Fibroblast of peridontal ligament (primary cell): ENCODE measurements around the gene SPRYD4.
"Not testable (repeated sequence)": the region's sequence is repeated elsewhere in the genome, so short reads cannot be mapped to it uniquely, and the experiment has no call there.

ENCODE experiments used
- DNase-seq: peaks from one replicate; pipeline ENCODE4 v3.0.0-alpha.2; 2010; ENCODE audit errors: extremely low read depth

SPRYD4 gene

GRCh38 chr12:56476972-56477432 is 8.6 kb downstream of the SPRYD4 start:
- DNase-seq: no peak

GRCh38 chr12:56477521-56478225 is 9.3 kb downstream of the SPRYD4 start:
- DNase-seq: no peak

DNA sequence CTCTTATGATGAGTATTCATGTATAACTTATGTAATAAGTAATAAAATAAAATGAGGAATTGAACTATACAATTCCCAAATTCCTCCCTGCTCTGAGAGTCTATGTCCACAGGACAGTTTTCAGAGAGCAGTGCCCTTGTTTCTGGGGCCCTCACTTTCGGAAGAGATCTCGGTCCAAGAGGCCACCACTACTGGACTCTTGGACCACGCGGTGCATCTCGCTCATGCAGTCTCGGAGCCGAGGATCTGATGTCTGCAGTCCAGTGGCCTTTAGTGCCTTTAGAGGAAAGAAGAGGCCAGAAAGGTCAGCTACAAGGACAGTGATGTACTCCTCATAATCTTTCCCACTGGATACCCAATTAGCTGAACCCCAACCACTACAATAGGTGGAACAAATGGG is 11.2 kb downstream of the SPRYD4 start:
- no peak for DNase-seq

GRCh38 chr12:56484566-56484965 is 16.2 kb downstream of the SPRYD4 start:
- DNase-seq: no peak

DNA sequence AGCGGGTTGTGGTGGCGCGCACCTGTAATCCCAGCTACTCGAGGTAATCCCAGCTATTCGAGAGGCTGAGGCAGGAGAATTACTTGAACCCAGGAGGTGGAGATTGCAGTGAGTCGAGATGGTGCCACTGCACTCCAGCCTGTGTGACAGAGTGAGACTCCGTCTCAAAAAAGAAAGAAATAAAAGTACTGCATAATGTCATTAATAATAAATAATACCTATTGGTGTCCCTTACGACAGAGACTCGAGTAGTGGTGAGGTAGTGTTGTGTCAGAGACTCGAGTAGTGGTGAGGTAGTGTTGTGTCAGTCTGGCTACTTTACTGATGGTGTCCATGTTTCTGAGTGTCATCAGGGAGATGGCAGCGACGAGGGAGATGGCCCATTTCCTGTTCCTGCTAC is 18.3 kb downstream of the SPRYD4 start:
- DNase-seq: no peak

- no peak for DNase-seq
Measured at GRCh38 chr12:56487448-56488040, 19.2 kb downstream of the SPRYD4 start.

DNA sequence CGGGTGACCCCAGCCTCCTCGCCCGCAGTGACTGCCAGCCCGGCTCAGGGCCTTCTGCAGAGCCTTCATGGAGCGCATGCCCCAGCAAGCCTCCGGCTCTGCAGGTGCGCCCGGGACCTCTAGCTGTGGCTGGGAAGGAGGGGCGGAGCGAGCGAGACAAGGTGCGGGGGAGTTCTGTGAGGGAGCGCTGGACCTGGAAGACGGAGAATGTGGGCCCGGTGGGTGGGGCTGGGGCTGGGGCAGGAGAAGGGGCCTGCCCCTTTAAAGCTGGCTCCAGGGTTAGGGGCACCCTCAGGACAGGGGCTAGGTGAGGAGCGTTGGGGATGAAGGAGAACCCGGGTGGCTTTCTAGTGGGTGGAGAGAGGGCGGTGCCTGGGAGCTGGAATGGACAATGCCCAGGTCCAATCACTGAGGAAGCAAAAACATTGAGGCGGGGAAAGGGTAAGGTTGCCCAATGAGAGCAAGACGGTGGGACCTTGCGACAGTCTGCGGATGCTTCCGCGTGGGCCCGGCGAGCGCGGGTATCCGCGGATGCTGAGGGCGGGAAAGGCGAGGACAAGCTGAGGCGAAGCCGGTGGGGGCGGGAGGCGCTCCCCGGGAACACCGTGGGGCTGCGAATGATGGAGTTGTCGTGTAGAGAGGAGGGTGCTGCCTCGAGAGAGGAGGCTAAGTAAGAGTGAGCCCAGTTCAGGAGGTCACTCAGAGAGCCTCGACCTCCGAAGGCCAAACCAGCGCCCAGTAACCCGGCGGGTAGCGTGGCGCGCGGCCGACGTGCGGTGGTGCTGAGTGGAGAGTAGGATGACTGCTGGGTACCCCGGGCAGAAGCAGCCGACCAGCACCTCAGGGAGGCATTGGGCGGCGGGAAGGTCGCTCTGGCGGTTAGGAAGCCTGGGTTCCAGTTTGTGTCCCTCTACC is 19.9 kb downstream of the SPRYD4 start, which contains the start of gene GLS2:
TSS of gene GLS2 (minus strand) at position 121 of the 915 bp plus-strand sequence. CDS start at position 78, 43 bp downstream.
- DNase-seq: peak; percentile 71

- DNase-seq: no peak
Measured at GRCh38 chr12:56490360-56490759, 22.0 kb downstream of the SPRYD4 start.

DNA sequence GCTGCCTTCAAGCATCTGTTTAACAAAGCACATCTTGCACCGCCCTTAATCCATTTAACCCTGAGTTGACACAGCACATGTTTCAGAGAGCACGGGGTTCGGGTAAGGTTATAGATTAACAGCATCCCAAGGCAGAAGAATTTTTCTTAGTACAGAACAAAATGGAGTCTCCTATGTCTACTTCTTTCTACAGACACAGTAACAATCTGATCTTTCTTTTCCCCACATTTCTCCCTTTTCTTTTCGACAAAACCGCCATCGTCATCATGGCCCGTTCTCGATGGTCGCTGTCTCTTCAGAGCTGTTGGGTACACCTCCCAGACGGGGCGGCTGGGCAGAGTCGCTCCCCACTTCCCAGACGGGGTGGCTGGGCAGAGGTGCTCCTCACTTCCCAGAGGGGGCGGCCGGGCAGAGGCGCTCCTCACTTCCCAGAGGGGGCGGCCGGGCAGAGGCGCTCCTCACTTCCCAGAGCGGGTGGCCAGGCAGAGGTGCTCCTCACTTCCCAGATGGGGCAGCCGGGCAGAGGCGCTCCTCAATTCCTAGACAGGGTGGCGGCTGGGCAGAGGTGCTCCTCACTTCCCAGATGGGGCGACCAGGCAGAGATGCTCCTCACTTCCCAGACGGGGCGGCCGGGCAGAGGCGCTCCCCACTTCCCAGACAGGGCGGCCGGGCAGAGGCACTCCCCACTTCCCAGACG is 25.2 kb downstream of the SPRYD4 start:
- DNase-seq: not testable (repeated sequence)

DNA sequence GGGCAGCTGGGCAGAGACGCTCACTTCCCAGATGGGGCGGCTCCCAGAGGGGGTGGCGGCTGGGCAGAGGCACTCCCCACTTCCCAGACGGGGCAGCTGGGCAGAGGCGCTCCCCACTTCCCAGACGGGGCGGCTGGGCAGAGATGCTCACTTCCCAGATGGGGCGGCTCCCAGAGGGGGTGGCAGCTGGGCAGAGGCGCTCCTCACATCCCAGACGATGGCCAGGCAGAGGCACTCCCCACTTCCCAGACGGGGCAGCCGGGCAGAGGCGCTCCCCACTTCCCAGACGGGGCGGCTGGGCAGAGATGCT is 25.7 kb downstream of the SPRYD4 start:
- DNase-seq: not testable (repeated sequence)

- DNase-seq: not testable (repeated sequence)
Measured at GRCh38 chr12:56494481-56494880, 26.1 kb downstream of the SPRYD4 start.

GRCh38 chr12:56496704-56497103 is 28.3 kb downstream of the SPRYD4 start:
- DNase-seq: peak; percentile 23

DNA sequence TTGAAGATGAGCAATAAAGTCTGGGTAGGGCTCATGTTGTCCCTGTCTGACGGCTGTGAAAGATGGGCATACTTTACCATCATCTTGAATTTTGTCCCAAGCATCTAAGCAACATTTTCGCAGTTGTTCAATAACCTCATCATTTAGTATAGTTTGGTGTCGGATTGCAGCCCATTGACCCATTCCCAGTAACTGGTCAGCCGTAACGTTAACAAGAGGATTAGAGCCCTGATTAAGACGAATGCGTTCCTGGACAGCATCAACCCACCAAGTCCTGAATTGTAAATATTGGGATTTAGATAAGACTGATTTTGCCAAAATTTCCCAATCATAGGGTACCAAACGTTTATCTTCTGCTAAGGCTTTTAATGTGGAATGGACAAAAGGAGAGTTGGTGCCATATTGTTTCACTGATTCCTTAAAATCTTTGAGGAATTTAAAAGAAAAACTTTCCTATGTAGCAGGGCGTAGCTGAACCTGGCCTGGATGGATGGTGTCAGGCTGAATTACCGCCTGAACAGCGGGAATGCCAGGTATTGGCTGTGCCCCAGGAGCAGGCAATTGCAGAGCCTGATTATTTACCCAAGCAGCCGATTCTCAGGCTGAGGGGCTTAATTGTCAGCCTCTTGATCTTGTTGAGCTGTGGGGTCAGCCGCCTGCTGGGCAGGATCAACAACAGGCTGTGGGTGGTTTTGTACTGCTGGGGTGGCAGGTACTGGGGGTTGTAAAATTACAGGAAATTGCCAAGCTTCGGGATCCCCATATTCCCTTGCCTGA is 29.9 kb downstream of the SPRYD4 start:
- not testable (repeated sequence) for DNase-seq

GRCh38 chr12:56499452-56499851 is 31.1 kb downstream of the SPRYD4 start:
- DNase-seq: not testable (repeated sequence)

DNA sequence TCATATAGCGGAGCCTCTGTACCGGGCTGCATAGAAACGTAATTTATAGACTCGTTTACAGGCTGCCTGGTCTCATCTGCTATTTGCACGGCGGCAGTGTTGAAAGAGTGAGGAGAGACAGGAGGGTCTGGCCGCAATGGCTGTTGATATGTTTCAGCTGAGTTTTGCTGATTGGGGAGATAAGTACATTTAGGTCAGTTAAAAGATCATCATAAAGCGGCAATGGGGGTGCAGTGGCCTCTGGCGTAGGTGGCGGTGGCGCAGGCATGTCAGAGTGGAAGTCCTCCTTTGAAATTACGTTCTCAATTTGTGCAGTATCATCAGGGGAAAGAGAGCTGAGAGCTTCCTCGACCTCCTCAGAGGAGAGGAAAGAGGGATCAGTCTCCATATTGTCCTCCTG is 31.5 kb downstream of the SPRYD4 start:
- not testable (repeated sequence) for DNase-seq

DNA sequence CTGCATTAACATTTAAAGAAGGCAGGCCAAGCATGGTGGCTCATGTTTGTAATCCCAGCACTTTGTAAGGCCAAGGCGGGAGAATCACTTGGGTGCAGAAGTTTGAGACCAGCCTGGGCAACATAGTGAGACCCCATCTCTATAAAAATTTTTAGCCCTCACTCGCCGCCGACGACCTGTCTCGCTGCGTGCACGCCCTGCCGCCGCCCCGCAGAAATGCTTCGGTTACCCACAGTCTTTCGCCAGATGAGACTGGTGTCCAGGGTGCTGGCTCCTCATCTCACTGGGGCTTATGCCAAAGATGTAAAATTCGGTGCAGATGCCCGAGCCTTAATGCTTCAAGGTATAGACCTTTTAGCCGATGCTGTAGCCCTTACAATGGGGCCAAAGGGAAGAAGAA is 42.4 kb downstream of the SPRYD4 start:
- DNase-seq: no peak

DNA sequence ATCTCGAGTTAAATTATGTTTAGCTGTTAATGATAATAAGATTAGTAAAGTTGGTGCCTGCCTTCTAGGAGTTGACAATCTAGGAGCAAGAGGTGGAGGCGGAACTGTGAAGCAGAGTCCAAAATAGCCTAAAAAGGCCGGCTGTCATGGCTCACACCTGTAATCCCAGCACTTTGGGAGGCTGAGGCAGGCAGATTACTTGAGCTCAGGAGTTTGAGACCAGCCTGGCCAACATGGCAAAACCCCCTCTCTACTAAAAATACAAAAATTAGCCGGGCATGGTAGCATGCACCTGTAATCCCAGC is 45.6 kb downstream of the SPRYD4 start:
- not testable (repeated sequence) for DNase-seq

DNA sequence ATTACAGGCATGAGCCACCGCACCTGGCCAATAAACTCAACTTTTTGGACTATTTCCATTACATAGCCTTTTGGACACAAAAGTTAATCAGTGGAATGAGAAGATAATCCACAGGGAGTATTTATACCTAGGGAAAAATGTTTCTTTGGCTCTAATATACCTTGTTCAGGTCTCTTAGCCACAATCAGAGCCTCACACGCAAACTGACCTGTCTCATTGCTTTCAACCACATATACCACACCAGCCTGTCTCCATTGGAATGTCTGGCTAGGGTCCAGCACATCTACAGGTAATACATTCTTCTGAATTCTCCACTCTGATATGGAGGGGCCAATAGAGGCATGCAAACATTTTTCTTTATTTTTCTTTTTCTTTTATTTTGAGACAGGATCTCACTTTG is 49.5 kb downstream of the SPRYD4 start:
- no peak for DNase-seq

DNA sequence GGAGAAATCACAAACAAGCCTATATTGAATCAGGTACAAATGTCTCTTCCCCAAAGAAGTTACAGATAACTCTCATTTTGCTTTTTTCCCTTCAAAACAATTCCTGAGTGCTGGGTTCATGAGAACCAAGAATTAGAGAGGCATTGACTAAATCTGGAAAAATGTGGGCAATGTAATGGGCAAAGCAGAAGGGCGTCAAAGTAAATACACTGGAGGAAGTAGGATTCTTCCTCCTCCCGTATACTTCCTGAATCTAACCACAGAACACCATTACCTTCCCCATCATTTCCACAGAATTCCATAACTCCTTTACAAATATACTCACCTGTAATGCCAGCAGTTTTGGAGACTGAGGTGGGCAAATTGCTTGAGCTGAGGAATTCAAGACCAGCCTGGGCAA is 50.2 kb downstream of the SPRYD4 start:
- peak; percentile 68 for DNase-seq

DNA sequence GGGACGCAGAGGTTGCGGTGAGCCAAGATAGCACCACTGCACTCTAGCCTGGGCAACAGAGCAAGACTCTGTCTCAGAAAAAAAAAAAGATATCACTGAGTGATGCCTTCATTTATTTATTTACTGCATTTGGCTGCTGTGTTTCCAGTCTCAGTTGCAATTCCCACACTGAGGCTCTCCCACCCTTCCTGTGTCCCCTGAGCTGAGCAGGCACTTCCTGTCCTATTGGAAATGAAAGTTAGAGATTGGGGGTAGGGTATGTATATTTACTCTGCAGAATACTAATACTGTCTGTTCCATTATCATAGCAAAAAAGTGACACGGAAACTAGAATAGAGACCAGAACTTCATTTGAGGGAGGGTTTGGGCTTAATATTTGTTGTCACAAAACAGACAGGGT is 51.7 kb downstream of the SPRYD4 start:
- DNase-seq: no peak

DNA sequence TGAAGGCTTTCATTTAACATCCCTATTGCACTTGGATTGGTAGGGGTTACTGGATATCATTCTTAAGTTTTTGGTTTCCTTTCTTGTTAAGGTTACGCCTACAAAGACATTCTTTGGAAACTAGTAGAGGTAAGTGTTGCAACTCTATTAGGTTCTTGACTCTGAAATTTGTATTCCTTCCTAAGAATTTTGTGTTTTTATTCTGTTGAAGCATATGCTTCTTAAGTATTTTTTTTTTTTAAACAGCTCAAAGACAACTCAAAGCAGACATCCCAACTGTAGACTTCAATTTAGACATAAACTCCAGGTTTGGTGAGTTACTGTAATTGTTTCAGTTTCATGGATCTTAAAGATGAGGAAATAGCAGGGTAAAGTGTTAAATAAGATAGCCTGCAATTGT is 52.1 kb downstream of the SPRYD4 start:
- DNase-seq: peak; percentile 57
